A673 (cell line): Measurements from ENCODE around the gene ASIC2.

Experiments
- EZH2 ChIP-seq: fragments of 200-600 bp; sonication (generic); IDR thresholded peaks from 2 replicates; pipeline ENCODE4 v1.6.1; 2017; ENCODE audit warnings: borderline replicate concordance, low read depth, mild to moderate bottlenecking, mixed read lengths, antibody characterized with exemption, low read length; ENCODE audit not compliant: poor library complexity, severe bottlenecking
- TF ChIP-seq, protein P1 (sequence below): fragments of 300-800, 200-600 bp; sonication (generic); conservative IDR thresholded peaks from 2 replicates; pipeline ENCODE4 v1.5.1; 2017; ENCODE audit warnings: low read depth, mild to moderate bottlenecking, antibody characterized with exemption, low read length, moderate library complexity, mixed read lengths

DNA sequence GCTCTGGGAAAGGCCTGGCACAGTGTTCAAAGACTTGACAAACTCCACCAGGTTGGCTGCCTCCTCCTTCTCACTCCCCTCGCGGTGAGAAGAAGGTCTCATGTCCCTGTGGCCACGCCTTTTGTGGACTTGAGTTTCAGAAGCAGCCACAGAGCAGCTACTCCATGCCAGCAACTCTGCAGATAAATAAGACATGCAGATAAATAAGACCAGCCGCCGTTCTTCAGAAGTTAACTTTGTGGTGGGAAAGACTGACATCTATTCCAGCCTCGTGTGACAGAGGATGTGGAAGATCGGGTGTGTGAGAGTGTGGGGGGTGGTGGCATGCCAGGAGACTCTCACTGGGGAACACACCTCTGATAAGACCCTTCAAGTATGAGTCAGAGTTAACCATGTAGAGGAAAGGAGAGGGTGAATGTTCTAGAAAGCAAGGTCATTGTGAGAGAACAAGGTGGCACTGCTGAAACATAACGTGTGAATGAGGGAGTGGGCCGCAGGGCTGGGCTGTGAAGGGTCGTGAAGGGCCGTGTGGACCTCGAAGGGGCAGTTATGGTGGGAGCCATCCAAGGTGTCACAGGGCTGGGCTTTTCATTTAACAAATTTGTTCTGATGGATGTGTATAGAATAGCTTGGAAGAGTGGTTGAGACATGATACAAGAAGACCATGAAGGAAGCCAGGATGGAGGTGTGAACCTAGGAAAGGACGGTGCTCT, 300.6 kb downstream of the ASIC2 start:
- TF ChIP-seq, protein P1, sequence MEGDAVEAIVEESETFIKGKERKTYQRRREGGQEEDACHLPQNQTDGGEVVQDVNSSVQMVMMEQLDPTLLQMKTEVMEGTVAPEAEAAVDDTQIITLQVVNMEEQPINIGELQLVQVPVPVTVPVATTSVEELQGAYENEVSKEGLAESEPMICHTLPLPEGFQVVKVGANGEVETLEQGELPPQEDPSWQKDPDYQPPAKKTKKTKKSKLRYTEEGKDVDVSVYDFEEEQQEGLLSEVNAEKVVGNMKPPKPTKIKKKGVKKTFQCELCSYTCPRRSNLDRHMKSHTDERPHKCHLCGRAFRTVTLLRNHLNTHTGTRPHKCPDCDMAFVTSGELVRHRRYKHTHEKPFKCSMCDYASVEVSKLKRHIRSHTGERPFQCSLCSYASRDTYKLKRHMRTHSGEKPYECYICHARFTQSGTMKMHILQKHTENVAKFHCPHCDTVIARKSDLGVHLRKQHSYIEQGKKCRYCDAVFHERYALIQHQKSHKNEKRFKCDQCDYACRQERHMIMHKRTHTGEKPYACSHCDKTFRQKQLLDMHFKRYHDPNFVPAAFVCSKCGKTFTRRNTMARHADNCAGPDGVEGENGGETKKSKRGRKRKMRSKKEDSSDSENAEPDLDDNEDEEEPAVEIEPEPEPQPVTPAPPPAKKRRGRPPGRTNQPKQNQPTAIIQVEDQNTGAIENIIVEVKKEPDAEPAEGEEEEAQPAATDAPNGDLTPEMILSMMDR = no peak
- TF ChIP-seq EZH2 = no peak
